ENCODE measurements around the gene UMODL1.

The UMODL1 gene

DNA sequence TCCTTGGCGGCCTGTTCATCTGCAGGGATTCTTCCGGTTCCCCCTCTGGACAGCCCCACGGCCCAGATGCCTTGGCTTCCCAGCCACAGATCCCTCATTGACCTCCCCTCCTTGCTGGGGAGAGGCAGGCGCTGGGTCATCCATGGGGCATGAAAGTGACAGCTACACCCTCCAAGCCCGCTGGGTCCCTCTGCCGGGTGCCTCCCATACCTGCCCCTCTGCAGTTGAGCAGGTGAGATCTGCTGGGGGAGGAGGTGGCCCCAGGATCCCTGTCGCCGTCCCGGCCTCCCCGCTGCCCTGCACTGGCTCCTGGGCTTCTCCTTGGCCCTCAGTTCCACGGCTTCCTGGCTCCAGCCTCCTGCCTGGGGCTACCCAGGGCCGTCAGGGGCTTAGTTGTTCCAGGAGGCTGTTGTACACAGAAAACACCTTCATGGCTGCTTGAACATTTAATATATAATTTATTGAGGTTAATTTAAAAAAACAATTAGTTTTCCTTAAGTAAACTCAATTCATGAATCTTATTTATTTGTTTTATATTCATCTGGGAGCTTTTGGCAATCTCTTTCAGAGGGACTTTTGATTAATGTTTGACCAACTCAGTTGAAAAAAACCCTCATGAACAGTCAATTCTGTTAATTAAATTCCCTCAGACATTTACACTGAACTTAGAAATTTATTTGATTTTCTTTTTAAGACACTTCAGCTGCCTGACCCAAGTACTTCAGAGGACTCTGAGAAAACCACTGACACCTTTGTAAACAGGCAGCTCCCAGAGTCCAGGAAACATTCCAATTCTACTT lies 80.2 kb downstream of the UMODL1 start:
- DNase-seq: no peak

DNA sequence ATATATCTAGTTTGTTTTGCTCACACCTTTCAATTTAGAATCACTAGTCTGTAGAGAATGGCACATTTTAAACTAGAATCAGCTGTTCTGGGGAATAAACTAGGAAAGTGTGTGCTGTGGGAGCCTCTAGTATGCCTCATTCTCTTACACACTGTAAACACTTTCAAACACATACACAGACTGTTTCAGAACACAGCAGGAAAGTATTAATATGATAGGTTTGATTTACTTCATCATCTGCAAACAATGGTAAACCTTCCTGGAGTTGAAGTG lies 80.8 kb downstream of the UMODL1 start:
- DNase-seq: no peak

DNA sequence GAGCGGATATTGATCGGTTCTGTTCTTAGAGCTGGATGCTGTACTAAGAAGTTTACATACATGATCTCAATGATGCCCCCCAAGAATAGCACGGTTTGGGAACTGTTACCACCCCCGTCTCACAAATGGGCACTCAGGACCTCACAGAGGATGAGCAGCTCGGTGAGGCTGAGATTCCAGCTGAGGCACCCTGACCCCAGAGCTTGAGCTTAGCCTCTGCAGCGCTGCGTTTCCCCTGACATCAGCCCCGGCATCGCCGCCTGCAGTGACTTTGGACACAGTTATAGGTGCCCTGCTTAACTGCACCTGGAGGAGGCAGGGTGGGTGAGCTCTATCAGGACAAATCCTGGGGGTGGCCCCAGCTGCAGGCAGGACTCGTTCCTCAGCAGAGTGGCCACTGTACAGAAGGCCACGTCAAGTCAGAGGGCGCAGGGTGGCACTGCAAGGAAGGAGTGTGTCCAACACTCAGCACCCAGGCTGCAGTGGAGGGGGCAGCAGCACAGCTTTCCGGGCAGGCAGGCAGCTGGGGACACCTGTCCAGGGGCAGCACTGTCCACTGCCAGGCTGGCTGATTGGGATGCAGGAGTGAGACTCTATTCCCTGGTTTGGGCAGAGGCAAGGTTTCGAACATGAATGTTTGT lies 82.0 kb downstream of the UMODL1 start:
- DNase-seq: no peak

DNA sequence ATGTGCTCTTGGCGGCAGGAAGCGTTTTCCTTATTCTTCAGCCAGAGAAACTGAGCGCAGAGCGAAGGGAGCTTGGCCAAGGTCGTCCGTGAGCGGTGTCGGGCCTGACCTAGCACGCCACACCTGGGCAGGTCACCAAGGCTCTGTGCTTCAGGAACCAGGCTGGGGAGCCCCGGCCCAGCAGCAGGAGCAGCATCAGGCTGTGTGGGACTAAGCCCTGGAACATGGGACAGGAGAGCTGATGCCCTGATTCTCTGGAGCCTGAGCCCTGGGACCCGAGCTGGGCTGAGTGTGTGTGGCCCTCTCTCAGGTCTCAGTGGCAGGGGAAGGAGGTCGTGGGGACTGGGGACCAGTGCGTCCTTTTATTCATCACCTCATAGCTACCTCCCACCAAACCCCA lies 82.6 kb downstream of the UMODL1 start:
- no peak for DNase-seq

DNA sequence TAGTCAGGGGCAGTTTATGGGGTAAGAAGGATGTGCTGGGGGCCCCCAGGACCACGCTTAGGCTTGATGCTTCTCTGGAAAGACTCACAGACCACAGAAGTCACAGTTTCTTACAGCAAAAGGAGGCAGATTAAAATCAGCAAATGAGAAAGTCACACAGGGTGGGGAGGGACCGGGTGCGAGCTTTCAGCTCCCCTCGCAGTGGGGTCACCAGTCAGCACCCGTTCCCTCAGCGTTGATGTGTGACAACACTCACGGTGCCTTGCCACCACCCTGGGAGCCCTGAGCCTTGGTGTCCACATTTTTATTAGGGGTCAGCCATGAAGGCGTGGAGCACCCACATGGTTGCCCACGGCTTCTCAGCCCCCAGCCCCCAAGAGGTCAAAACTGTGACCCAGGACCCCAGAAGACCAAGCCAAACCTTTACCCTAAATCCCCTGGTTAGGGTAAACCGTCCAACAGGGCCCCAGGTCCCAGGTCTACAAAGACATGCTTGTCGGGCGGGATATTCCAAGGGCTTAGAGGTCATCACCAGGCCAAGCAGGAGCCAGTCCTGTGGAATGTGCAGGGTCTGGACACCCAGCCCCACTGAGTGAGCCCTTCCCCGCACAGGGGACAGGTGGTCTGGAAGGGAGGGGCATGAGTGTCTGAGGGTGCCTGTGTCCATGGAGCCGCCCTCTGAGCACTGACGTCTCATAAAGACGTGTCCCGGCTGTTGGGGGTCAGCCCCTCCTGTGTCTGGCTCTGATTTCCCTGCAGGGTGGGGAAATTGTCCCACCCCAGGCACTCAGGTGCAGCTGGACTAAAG lies 83.3 kb downstream of the UMODL1 start:
- DNase-seq: peak in 1 of 5 experiments; percentile 45

DNA sequence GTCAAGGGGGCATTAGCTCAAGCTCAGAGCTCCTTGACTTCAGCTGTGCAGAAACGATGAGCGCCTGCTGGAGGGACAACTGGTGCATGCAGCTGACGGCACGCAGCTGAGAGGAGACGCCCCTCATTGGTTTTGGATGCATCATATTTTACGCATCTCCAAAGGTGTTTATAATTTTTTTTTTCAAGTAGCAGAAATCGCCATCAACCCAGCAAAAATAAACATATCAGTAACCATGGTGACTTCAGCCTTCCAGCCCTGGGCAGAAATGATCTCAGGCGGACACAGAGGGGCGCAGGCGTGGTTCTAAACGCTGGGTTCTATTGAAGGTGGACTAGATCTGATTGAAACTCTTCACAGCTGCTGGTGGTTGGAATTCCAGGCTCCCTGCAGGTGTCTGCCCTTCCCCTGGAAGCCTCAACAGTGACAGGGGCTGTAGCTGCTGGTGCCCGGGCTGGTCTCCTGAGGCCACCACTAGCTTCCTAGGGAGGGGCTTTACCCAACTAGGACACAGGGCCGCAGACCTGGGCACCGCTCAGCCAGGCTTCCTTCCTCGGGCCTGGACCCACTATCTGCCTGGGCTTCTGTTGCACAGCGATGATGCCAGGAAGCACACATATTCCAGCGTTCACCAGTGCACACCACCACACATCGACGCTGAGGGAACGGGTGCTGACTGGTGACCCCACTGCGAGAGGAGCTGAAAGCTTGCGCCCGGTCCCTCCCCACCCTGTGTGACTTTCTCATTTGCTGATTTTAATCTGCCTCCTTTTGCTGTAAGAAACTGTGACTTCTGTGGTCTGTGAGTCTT lies 84.1 kb downstream of the UMODL1 start:
- DNase-seq: no peak

DNA sequence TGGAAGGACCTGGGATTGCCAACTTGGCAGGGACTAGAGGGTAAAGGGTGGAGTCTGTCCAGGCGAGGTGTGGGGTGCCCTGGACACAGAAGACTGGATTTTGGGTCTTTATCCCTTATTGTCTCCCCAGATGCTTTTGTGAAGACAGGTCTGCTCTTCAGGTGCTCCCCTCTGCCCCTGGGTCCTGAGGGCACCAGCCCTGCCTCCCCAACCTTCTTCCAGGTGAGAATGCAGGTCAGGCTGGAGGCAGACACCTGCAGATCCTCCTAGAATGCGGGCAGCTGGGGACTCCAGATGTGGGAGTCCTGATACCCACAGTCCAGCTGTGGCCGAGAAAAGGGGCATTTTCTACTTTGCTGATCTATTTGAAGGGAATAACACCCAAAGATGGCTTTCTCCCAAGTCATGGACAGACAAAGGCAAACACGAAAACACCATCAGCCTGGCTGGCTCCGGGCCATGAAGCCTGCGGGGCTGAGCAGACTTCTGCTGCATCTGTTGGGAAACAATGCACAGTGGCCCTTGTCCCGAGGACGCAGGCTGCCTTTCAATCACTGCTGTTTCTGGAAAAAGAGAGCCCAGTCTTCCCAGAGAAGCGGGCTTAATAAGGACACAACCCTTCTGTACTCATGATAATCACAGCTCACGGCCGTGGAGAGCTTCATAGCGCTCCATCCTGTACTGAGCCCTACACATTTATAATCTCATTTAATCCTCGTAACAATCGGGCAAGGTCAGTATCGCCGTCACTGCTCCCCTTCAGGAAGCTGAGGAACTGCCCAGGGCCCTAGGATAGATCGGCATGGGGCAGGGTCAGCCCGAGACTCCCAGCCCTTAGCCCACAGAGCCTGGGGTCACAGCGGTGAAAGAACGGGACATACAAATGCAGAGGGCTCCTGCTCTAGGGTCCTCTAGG lies 85.8 kb downstream of the UMODL1 start:
- DNase-seq: no peak

DNA sequence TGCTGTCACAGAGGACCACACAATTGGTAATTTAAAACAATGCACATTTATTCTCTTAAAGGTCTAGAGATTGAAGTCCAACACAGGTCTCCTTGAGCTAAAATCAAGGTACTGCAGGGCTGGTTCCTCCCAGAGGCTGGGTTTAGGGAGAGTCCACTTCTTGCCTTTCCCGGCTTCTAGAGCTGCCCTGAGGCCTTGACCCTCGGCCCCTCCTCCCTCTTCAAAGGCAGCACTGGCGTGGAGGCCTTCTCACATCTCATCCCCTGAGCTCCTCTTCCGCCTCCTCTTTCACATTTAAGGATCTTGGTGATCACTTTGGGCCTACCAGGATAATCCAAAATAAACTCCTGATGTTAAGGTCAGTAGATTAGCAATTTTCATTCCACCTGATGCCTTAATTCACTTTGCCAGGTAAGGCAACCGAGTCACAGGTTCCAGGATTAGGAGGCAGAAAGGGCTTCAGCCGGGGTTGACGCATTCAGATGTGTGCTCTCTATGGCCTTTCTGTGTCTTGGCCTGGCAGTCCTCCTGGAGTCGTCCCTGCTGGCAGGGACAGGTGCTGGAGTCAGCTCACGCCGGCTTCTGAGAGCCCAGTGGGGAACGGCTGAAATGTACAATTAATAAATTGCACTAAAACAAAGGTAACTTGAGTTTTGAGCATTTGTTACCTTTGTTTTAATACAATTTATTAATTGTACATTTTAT lies 86.6 kb downstream of the UMODL1 start:
- no peak for DNase-seq

DNA sequence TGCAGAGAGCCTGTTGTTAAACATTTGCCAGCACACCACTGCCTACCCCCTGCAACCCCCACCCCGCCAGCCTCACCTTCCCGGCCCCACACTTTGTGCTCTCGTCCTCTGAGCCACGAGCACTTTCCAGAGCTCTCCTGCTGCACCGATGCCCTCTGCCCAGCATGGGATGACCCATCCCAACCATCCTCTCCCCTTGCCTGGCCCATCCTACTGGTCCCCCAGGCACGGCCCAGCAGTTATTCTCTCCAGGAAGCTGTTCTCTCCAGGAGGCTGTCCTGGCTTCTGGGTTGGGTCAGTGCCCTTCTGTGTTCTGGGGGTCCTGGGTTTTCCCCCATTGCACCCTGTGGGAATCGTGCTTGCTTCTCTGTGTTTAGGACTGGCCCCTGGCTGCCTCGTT lies 87.7 kb downstream of the UMODL1 start:
- no peak for DNase-seq

DNA sequence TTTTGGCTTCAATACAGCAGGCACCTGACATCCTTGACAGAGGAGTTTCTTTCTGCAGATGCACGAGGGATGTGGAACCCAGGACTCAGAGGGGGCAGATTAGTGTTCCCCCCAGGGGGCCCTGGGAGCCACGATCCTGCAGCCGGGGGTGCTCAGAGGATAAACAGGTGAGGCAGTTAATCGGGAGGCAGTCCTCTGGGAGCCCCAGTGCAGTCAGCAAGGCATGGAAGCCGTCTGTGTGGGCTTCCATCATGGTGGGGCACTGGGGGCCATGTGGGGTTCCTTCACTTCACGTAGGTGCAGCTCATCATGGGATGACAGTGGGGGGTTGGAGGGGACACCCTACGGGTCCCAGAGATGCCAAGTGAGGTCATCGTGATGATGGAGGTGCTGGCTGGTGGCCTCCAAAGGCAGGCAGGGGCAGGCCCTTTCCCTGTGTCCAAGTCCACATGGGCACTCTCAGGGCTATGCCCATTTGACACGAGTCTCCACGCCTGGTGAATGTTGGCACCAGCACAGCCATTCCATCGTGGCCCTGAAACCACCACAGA lies 88.5 kb downstream of the UMODL1 start:
- no peak for DNase-seq

DNA sequence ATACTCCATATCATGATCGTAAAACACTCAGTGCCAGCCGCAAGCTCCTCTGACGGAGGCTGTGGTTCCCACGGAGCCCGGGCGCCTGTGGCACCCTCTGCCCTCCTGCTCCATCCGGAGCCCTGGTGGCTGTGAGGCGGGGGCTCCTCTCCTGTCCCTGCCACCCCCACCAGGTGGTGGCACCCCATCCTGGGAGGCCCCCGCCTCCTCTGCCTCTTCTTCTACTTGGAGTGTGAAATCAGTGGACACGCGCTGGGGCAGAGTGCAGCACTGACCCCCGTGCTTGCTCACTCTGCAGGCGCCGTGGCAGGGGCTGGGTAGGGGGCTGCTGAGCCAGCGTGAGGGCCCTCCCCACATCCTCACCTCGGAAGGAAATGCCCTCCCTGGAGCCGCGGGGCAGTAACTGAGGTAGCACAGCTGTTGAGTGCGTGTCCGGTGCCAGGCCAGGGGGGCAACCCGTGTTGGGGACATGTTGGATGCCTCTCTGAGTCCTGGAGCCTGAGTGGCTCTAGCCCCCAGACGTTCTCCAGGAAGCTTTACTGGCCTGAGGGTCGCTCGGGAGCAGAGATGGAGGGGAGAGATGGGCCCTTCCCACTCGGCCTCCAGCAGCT lies 89.1 kb downstream of the UMODL1 start:
- DNase-seq: no peak

DNA sequence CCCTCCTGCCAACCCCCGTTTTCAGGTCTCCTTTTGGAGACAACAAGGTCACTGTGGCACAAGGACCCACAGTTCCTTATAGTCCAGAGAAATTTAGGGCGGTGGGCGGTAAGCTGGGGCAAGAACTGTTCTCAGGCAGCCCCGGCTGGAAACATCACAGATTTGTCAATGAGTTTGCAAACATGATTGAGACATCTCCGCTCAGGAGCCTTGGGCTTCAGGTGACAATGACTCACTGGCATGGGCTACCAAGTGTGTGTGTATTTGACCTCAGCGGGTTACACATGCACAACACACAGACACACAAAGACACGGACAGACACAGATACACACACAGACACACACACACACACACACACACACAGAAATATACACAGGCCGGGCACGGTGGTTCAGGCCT lies 89.6 kb downstream of the UMODL1 start:
- DNase-seq: no peak

DNA sequence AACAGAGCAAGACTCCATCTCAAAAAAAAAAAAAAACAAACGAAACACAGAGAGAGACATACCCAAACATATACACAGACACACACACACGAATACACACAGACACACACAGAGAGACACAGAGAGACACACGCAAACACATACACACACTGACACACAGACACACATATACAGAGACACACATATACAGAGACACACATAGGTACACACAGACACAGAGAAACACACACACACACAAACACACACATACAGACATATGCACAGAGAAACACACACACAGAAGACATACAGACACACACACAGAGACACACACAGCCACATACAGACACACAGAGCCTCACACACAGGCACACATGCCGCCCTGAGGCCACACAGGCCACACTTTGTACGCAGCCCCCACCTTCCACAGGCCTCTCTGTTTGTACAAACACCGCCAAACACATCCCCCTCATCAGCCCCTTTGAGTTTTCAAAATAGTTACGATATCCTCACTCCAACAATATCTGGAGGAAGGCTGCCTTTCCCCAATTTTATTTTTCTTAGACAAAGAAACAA lies 90.4 kb downstream of the UMODL1 start:
- peak in 1 of 5 experiments; percentile 19 for DNase-seq

DNA sequence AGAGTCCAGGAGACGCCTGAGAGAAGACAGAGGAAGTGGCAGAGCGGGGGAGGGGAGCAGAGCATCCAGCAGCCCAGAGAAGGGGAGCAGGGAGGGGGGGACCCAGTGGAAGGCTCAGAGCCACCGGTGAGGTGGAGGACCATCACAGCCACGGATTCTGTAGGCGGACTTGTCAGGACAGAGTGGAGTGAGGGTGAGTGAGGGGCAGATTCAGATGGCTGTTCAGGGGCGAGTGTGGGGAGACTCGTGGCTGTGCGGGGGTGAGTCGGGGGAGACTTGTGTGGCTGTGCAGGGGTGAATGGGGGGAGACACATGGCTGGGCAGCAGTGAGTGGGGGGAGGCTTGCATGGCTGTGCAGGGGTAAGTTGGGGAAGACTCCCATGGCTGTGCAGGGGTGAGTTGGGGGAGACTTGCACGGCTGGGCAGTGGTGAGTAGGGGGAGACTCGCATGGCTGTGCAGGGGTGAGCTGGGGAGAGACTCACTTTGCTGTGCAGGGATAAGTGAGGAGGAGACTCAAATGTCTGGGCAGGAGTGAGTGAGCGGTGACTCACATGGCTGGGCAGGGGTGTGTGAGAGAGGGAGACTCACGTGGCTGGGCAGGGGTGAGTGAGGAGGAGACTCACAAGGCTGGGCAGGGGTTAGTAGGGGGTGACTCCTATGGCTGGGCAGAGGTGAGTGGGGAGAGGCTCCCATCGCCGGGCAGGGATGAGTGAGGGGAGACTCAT lies 91.0 kb downstream of the UMODL1 start:
- peak in 1 of 5 experiments; percentile 43 for DNase-seq

DNA sequence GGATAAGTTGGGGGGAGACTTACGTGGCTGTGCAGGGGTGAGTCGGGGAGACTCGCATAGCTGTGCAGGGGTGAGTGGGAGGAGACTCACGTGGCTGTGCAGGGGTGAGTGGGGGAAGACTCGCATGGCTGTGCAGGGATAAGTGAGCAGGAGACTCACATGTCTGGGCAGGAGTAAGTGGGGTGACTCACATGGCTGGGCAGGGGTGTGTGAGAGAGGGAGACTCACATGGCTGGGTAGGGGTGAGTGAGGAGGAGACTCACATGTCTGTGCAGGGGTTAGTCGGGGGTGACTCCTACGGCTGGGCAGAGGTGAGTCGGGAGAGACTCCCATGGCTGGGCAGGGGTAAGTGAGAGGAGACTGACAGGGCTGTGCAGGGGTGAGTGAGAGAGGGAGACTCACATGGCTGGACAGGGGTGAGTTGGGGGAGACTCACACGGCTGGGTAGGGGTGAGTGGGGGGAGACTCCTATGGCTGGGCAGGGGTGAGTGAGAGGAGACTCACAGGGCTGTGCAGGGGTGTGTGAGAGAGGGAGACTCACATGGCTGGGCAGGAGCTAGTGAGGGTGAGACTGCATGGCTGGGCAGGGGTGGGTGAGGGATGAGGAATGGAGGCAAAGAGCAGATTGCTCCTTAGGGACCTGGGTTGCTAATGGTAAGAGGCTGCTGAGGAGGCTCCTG lies 91.9 kb downstream of the UMODL1 start:
- peak in 1 of 5 experiments; percentile 27 for DNase-seq

DNA sequence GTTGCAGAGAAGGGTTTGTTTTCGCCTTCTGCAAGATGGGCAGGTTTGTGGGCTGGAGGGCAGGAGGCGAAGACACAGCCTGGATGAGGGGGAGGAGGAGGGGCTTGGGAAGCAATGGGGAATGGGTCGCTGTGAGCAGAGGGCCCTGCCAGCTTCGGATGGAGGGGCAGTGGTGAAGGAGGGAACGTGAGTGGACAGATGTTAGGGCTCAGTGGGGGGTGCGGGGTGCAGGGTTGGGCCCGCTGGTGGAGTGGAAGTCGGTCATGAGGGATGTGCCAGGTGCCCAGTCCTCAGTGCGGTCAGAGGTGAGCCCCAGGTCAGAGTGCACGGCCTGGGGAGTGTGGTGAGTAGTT lies 92.4 kb downstream of the UMODL1 start:
- no peak for DNase-seq

DNA sequence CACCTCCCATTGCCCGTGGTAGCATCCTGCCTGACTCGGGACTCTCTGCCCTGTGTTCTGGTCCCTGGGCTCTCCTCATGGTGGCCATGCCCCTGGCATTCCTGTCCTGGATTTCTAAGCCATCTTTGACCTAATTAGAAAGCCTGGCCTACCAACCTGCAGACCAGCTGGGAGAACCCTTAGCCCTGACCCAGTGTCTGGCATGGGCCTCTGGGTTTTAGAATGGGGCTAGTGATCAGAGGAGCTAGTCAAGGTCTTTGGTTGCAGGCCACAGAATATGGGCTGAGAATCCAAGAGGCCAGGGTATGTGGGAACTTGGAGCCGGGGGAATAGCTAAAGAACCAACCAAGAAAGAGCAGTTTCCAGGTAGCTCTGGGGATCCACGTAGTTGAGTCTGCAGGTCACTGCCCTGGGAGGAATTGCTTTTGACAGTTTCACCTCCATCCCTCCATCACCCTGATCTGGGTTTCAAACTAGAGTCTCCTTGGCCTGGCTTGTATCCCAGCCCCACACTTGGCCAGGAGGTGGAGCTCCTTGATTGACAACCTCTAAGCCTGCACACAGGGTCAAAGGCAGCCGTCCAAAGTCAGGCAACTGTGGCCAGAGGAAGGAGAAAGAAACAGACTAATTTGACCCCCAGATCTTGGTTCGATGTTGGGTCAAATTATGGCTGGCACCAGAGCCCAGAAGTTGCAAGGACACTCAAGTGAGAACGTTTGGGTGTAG lies 93.1 kb downstream of the UMODL1 start:
- DNase-seq: peak in 3 of 5 experiments; percentile 31 to 62 (median 42)

DNA sequence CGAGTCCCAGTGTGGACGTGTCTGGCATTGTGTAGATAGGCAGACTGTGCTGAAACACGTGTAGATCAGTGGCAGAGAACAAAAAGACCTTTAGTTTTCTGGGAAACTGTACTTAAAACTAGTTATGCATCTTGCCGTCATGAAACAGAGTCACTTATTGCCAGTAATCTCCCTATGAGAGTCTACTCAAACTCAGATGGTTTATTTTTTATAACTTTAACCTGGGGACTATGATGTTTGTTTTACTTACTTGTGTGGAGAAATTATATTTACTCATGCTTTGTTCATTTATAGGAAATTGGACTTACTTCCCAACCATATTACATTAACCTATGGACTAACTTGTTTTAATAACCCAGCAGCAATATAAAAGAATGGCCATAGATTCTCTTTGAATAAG lies 93.7 kb downstream of the UMODL1 start:
- no peak for DNase-seq
